ENCODE measurements around the gene TTLL9.

GRCh38 chr20:31837896-31838397 is 32.5 kb upstream of the TTLL9 start:
- TF ChIP-seq FOXP2 (optimal IDR thresholded peaks at IDR 0.05; ENCODE audit: control extremely low read depth, extremely low read length, insufficient read depth) (no peak), EZH2 (IDR thresholded peaks at IDR 0.05) (no peak), POLR2AphosphoS5 (IDR thresholded peaks at IDR 0.05; ENCODE audit: borderline replicate concordance, low read depth, low read length) (no peak)

All from SK-N-MC (cell line).